A549 (cell line): ENCODE results near the gene TRIM24. TPM values are rescaled to one million over a fixed set of nuclear protein-coding genes. Genes with fewer than 3 reads are reported as not detected.

Experiments used
- ATAC-seq, 2 experiments: fragments of 200-7000 bp in 1 of 2; fragments of >200 bp in 1 of 2; cut with Nextera tagmentation in 1 of 2; cut with Tn5 transposase in 1 of 2; 3 replicates each; pipeline versions ENCODE4 v1.8.0 to v1.9.1; 2018 to 2020; ENCODE audit warnings: mild to moderate bottlenecking in 1 of 2, moderate library complexity in 1 of 2
- CTCF ChIA-PET: fragments of 300-600 bp; sonication (Branson Sonifier 250); formaldehyde crosslinking; extraction: SDS; loops from one replicate; lab custom pipeline; 2021; ENCODE audit warnings: antibody characterized with exemption, inconsistent platforms; lab: Yijun Ruan, JAX
- POLR2A ChIA-PET: fragments of 350-600 bp; formaldehyde crosslinking; extraction: SDS; loops from one replicate; lab custom pipeline; 2021; ENCODE audit warnings: antibody characterized with exemption, inconsistent platforms; lab: Yijun Ruan, JAX
- DNase-seq, 2 experiments: peaks; one replicate each; pipeline versions ENCODE4 v3.0.0 to v3.0.0-alpha.2; 2011 to 2016; ENCODE audit warnings: low read depth in 1 of 2, low spot score in 1 of 2
- FAIRE-seq: peaks from 2 replicates; lab custom pipeline; 2011; peaks lifted over from hg19 to GRCh38; lab: Jason Lieb, UNC
- H3K27ac ChIP-seq, 2 experiments: fragments of >200 bp; sonication (Bioruptor Twin); formaldehyde crosslinking; 3 replicates each; pipeline ENCODE4 v1.5.1; 2016 to 2017
- H3K4me1 ChIP-seq: fragments of >200 bp; sonication (Bioruptor Twin); formaldehyde crosslinking; 3 replicates; pipeline ENCODE4 v1.6.1; 2016
- H3K4me2 ChIP-seq: fragments of >200 bp; sonication (Bioruptor Twin); formaldehyde crosslinking; 3 replicates; pipeline ENCODE4 v1.6.1; 2016
- H3K4me3 ChIP-seq: fragments of >200 bp; sonication (Bioruptor Twin); formaldehyde crosslinking; 3 replicates; pipeline ENCODE4 v1.5.1; 2016
- H3K9me3 ChIP-seq: fragments of >200 bp; sonication (Bioruptor Twin); formaldehyde crosslinking; 3 replicates; pipeline ENCODE4 v1.6.1; 2016
- BCL3 ChIP-seq: fragments of >200 bp; sonication (Bioruptor Twin); formaldehyde crosslinking; IDR thresholded peaks from 3 replicates; pipeline ENCODE4 v1.6.1; 2016
- BHLHE40 ChIP-seq: IDR thresholded peaks from 2 replicates; pipeline ENCODE4 v1.6.1; 2012; ENCODE audit warnings: low read depth, low read length, inconsistent platforms
- CBX2 ChIP-seq: fragments of 200-600 bp; sonication (generic); IDR thresholded peaks from 2 replicates; pipeline ENCODE4 v1.6.1; 2016; ENCODE audit warnings: low read depth, mild to moderate bottlenecking, borderline replicate concordance
- CBX8 ChIP-seq: fragments of 200-600 bp; sonication (generic); IDR thresholded peaks from 2 replicates; pipeline ENCODE4 v1.6.1; 2016
- EHF ChIP-seq: fragments of 250-450 bp; sonication (Bioruptor Pico); IDR thresholded peaks from 2 replicates; pipeline ENCODE4 v1.5.0; 2020; ENCODE audit warnings: mild to moderate bottlenecking
- EHMT2 ChIP-seq: fragments of 200-600 bp; sonication (generic); IDR thresholded peaks from 2 replicates; pipeline ENCODE4 v1.6.1; 2016; ENCODE audit warnings: antibody characterized with exemption, low read depth, mild to moderate bottlenecking, moderate library complexity
- GATA3 ChIP-seq: IDR thresholded peaks from 2 replicates; pipeline ENCODE4 v1.6.1; 2012; ENCODE audit warnings: borderline replicate concordance
- HDAC2 ChIP-seq: fragments of 200-600 bp; sonication (generic); IDR thresholded peaks from 2 replicates; pipeline ENCODE4 v1.6.1; 2016
- HOXA7 ChIP-seq: fragments of 250-450 bp; sonication (Bioruptor Pico); IDR thresholded peaks from 2 replicates; pipeline ENCODE4 v1.5.0; 2020; ENCODE audit warnings: mild to moderate bottlenecking, moderate library complexity
- HOXB13 ChIP-seq: fragments of 250-450 bp; sonication (Bioruptor Pico); IDR thresholded peaks from 2 replicates; pipeline ENCODE4 v1.5.0; 2020; ENCODE audit warnings: low read depth, mild to moderate bottlenecking, moderate library complexity
- HOXB5 ChIP-seq: fragments of 250-450 bp; sonication (Bioruptor Pico); IDR thresholded peaks from 2 replicates; pipeline ENCODE4 v1.5.0; 2020; ENCODE audit warnings: mild to moderate bottlenecking, moderate library complexity
- JUN ChIP-seq, 2 experiments: fragments of >200 bp; sonication (Bioruptor Twin); formaldehyde crosslinking; IDR thresholded peaks; 2 replicates in 1 of 2; 3 replicates in 1 of 2; pipeline ENCODE4 v1.6.1; 2016 to 2017
- MAFK ChIP-seq: fragments of 450-650 bp; IDR thresholded peaks from 2 replicates; pipeline ENCODE4 v1.6.1; 2014; ENCODE audit not compliant: partially characterized antibody
- NPAS2 ChIP-seq: fragments of 250-450 bp; sonication (Bioruptor Pico); IDR thresholded peaks from 2 replicates; pipeline ENCODE4 v1.8.0; 2022; ENCODE audit warnings: mild to moderate bottlenecking, moderate library complexity, borderline replicate concordance
- NR3C1 ChIP-seq: fragments of >200 bp; sonication (Bioruptor Twin); formaldehyde crosslinking; IDR thresholded peaks from 3 replicates; pipeline ENCODE4 v1.6.1; 2017
- PHF8 ChIP-seq: fragments of 200-600 bp; sonication (generic); IDR thresholded peaks from 2 replicates; pipeline ENCODE4 v1.6.1; 2016; ENCODE audit warnings: low read depth, mild to moderate bottlenecking, antibody characterized with exemption, moderate library complexity, borderline replicate concordance
- POLR2A ChIP-seq: IDR thresholded peaks from 2 replicates; pipeline ENCODE4 v1.6.1; 2012; ENCODE audit warnings: mild to moderate bottlenecking, low read length
- POLR2AphosphoS2 ChIP-seq: conservative IDR thresholded peaks from 2 replicates; pipeline ENCODE4 v1.6.1; 2012; ENCODE audit warnings: low read length, improper control_type of control experiment, inconsistent platforms
- RAD21 ChIP-seq, 2 experiments: fragments of >200 bp in 1 of 2; sonication (Bioruptor Twin) in 1 of 2; formaldehyde crosslinking in 1 of 2; IDR thresholded peaks in 1 of 2; conservative IDR thresholded peaks in 1 of 2; 2 replicates in 1 of 2; 3 replicates in 1 of 2; pipeline ENCODE4 v1.6.1; 2012 to 2018; ENCODE audit warnings: inconsistent platforms in 1 of 2
- RCOR1 ChIP-seq: fragments of 150-350 bp; IDR thresholded peaks from 2 replicates; pipeline ENCODE4 v1.6.1; 2014; ENCODE audit warnings: antibody characterized with exemption, low read length, low read depth
- REST ChIP-seq: fragments of 200-600 bp; sonication (generic); IDR thresholded peaks from 2 replicates; pipeline ENCODE4 v1.6.1; 2016; ENCODE audit warnings: antibody characterized with exemption, mild to moderate bottlenecking, moderate library complexity
- RFX5 ChIP-seq: fragments of 450-650 bp; IDR thresholded peaks from 2 replicates; pipeline ENCODE4 v1.7.1; 2014; ENCODE audit warnings: antibody characterized with exemption, mild to moderate bottlenecking, moderate library complexity
- TFCP2L1 ChIP-seq: fragments of 250-450 bp; sonication (Bioruptor Pico); IDR thresholded peaks from 2 replicates; pipeline ENCODE4 v1.5.0; 2021; ENCODE audit warnings: mild to moderate bottlenecking
- WGBS: methylation state at CpG from one replicate; pipeline ENCODE4 v1.1.6; 2017; ENCODE audit errors: missing lambda C conversion rate; 5-methylcytosine and 5-hydroxymethylcytosine counted together
- polyA plus RNA-seq, 4 experiments: library from polyadenylated mRNA; depleted of rRNA in 3 of 4; stranded (reverse); fragments of >200 nt; fragmentation: RNase III in 1 of 4; extraction: RNeasy Plus Mini Kit Qiagen cat#74134 plus additional on column Dnase treatment in 1 of 4; gene quantifications; 2 replicates in 3 of 4; 3 replicates in 1 of 4; pipeline ENCODE4 v1.2.3, GENCODE V29; 2011 to 2017
- TF ChIP-seq, protein P1 (sequence below): fragments of 250-450 bp; sonication (Bioruptor Pico); IDR thresholded peaks from 2 replicates; pipeline ENCODE4 v1.5.0; 2021; ENCODE audit warnings: mild to moderate bottlenecking, moderate library complexity, borderline replicate concordance
- TF ChIP-seq, protein P2 (sequence below): fragments of 150-350 bp; IDR thresholded peaks from 2 replicates; pipeline ENCODE4 v1.6.1; 2014; ENCODE audit warnings: low read depth, mild to moderate bottlenecking, low read length
- TF ChIP-seq, protein P3 (sequence below): fragments of >200 bp; sonication (Bioruptor Twin); formaldehyde crosslinking; IDR thresholded peaks from 3 replicates; pipeline ENCODE4 v1.5.1; 2016

TRIM24 gene
- polyA plus RNA-seq, 2 of the 4 experiments (the other 2 are of a cell fraction), result 8.3 to 11.6 TPM

DNA sequence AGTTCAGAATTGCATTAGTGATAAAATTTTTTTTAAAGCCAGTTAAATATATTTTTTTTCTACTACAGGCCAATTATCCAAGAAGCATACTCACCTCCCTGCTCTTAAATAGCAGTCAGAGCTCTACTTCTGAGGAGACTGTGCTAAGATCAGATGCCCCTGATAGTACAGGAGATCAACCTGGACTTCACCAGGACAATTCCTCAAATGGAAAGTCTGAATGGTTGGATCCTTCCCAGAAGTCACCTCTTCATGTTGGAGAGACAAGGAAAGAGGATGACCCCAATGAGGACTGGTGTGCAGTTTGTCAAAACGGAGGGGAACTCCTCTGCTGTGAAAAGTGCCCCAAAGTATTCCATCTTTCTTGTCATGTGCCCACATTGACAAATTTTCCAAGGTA, 119.1 kb downstream of the TRIM24 start (continued):
- TF ChIP-seq, protein P1, sequence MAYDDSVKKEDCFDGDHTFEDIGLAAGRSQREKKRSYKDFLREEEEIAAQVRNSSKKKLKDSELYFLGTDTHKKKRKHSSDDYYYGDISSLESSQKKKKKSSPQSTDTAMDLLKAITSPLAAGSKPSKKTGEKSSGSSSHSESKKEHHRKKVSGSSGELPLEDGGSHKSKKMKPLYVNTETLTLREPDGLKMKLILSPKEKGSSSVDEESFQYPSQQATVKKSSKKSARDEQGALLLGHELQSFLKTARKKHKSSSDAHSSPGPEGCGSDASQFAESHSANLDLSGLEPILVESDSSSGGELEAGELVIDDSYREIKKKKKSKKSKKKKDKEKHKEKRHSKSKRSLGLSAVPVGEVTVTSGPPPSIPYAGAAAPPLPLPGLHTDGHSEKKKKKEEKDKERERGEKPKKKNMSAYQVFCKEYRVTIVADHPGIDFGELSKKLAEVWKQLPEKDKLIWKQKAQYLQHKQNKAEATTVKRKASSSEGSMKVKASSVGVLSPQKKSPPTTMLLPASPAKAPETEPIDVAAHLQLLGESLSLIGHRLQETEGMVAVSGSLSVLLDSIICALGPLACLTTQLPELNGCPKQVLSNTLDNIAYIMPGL, result no peak
- no peak for TF ChIP-seq RAD21 (conservative IDR thresholded peaks at IDR 0.05 in 1 of 2, IDR thresholded peaks at IDR 0.05 in 1 of 2)
- no peak for TF ChIP-seq BCL3
- TF ChIP-seq CBX8, result no peak
- TF ChIP-seq RFX5, result no peak
- no peak for TF ChIP-seq MAFK
- TF ChIP-seq REST, result no peak
- no peak for TF ChIP-seq HDAC2

- ChIA-PET POLR2A (no interaction called here), CTCF (no interaction called here)
- 91% methylated on average over 3 of the region's 3 CpGs for WGBS
- H3K9me3 ChIP-seq, result no peaks in the 10 kb centered on the region
- H3K4me3 ChIP-seq, result no peak overlapping the region
- DNase-seq, result no peak
- TF ChIP-seq HOXB5 (CRISPR knock-in tag) (no peak), GATA3 (no peak), HOXA7 (CRISPR knock-in tag) (no peak), PHF8 (no peak), BCL3 (no peak), RCOR1 (no peak), EHF (no peak)
- no peak overlapping the region for H3K27ac ChIP-seq
- no peaks in the 10 kb centered on the region for H3K4me1 ChIP-seq
- H3K4me2 ChIP-seq, result no peak overlapping the region
- FAIRE-seq, result no peak
- ATAC-seq, result no peak
Observed at GRCh38 chr7:138579671-138580070, 119.6 kb downstream of the TRIM24 start.

DNA sequence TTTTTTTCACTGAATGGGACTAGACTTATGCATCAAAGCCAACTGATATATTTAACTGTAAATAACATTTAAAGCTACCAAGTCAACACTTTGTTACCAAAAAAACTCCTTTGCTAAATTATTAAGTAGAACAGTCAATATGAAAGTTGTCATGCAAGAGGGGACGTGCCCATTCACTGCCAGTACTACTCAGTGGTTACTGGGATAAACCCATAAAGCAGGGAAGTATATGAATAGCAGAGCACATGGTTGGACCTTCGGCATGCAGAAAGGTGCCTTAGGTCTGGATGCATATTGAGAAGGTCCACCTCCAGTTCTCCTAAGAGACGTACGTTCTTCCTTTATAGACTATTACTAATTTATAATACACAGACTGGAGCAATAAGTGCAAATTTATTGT, 121.0 kb downstream of the TRIM24 start:
- DNase-seq, result no peak
- TF ChIP-seq JUN (IDR thresholded peaks at IDR 0.05), result no peak
- TF ChIP-seq POLR2A, result no peak
- TF ChIP-seq RFX5, result no peak
- no peak for TF ChIP-seq EHMT2
- TF ChIP-seq CBX2, result no peak
- TF ChIP-seq BHLHE40, result no peak
- TF ChIP-seq RAD21 (conservative IDR thresholded peaks at IDR 0.05 in 1 of 2, IDR thresholded peaks at IDR 0.05 in 1 of 2), result no peak
- no peak for TF ChIP-seq NR3C1
- no peak for TF ChIP-seq TFCP2L1
- no peak for TF ChIP-seq PHF8
- no peak for TF ChIP-seq NPAS2 (CRISPR knock-in tag)
- no peak for TF ChIP-seq POLR2AphosphoS2
- TF ChIP-seq, protein P2, sequence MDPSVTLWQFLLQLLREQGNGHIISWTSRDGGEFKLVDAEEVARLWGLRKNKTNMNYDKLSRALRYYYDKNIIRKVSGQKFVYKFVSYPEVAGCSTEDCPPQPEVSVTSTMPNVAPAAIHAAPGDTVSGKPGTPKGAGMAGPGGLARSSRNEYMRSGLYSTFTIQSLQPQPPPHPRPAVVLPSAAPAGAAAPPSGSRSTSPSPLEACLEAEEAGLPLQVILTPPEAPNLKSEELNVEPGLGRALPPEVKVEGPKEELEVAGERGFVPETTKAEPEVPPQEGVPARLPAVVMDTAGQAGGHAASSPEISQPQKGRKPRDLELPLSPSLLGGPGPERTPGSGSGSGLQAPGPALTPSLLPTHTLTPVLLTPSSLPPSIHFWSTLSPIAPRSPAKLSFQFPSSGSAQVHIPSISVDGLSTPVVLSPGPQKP, result no peak
- TF ChIP-seq, protein P3, sequence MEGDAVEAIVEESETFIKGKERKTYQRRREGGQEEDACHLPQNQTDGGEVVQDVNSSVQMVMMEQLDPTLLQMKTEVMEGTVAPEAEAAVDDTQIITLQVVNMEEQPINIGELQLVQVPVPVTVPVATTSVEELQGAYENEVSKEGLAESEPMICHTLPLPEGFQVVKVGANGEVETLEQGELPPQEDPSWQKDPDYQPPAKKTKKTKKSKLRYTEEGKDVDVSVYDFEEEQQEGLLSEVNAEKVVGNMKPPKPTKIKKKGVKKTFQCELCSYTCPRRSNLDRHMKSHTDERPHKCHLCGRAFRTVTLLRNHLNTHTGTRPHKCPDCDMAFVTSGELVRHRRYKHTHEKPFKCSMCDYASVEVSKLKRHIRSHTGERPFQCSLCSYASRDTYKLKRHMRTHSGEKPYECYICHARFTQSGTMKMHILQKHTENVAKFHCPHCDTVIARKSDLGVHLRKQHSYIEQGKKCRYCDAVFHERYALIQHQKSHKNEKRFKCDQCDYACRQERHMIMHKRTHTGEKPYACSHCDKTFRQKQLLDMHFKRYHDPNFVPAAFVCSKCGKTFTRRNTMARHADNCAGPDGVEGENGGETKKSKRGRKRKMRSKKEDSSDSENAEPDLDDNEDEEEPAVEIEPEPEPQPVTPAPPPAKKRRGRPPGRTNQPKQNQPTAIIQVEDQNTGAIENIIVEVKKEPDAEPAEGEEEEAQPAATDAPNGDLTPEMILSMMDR, result no peak
- TF ChIP-seq HOXB13 (CRISPR knock-in tag), result no peak
- TF ChIP-seq, all 56 proteins: peak for 0
- no peak for ATAC-seq
- FAIRE-seq, result no peak
- H3K4me3 ChIP-seq, result no peak overlapping the region
- H3K27ac ChIP-seq, result no peak overlapping the region
- 87% methylated on average over 4 of the region's 4 CpGs for WGBS
- no peak overlapping the region for H3K4me2 ChIP-seq
- ChIA-PET POLR2A (no interaction called here), CTCF (no interaction called here)
- H3K4me1 ChIP-seq, result no peaks in the 10 kb centered on the region
- no peaks in the 10 kb centered on the region for H3K9me3 ChIP-seq
